RWPE1 (cell line): ENCODE data around the gene DUSP14.

Experiments
- CTCF ChIA-PET: fragments of 350-600 bp; sonication (Branson Sonifier 250); formaldehyde crosslinking; extraction: SDS; loops from one replicate; lab custom pipeline; 2021; lab: Yijun Ruan, JAX
- POLR2A ChIA-PET: fragments of 400-600 bp; formaldehyde crosslinking; extraction: SDS; loops from one replicate; lab custom pipeline; 2020; ENCODE audit warnings: antibody characterized with exemption; ENCODE audit not compliant: low non-redundant PET; lab: Yijun Ruan, JAX
- DNase-seq: peaks from one replicate; pipeline ENCODE4 v3.0.0; 2012; ENCODE audit warnings: low spot score
- H3K27ac ChIP-seq: fragments of 450-650 bp; 2 replicates; pipeline ENCODE4 v1.5.1; 2017
- CTCF ChIP-seq: fragments of 450-650 bp; conservative IDR thresholded peaks from 2 replicates; pipeline ENCODE4 v1.5.1; 2017; ENCODE audit warnings: low read depth, mild to moderate bottlenecking

Gene DUSP14

GRCh38 chr17:37530420-37530819, 40.7 kb downstream of the DUSP14 start:
- no peak for TF ChIP-seq CTCF
- POLR2A ChIA-PET, result no interaction called here
- CTCF ChIA-PET, result interaction anchor here (0.7 kb wide), 1 partner anchor 965 kb away, joined by 3 read pairs; no protein-coding TSS in a partner anchor
- no peak overlapping the region for H3K27ac ChIP-seq
- DNase-seq, result no peak

GRCh38 chr17:37532756-37533155, 43.1 kb downstream of the DUSP14 start:
- ChIA-PET CTCF (interaction anchor here (0.7 kb wide), 1 partner anchor 88 kb away, joined by 3 read pairs; no protein-coding TSS in a partner anchor), POLR2A (no interaction called here)
- no peak for TF ChIP-seq CTCF
- H3K27ac ChIP-seq, result no peak overlapping the region
- DNase-seq, result no peak

GRCh38 chr17:37535906-37536305, 46.2 kb downstream of the DUSP14 start:
- ChIA-PET CTCF (interaction anchor here (1.2 to 1.3 kb wide), 2 partner anchors 9 to 28 kb away, joined by 3 to 5 read pairs; no protein-coding TSS in a partner anchor), POLR2A (no interaction called here)
- no peak overlapping the region for H3K27ac ChIP-seq
- no peak for DNase-seq
- no peak for TF ChIP-seq CTCF

- TF ChIP-seq CTCF, result no peak
- no peak for DNase-seq
- H3K27ac ChIP-seq, result no peak overlapping the region
- POLR2A ChIA-PET, result no interaction called here
- CTCF ChIA-PET, result no interaction called here
These were observed 49.4 kb downstream of the DUSP14 start for GRCh38 chr17:37538981-37539659.

- H3K27ac ChIP-seq, result peak overlapping the region; percentile 59
- POLR2A ChIA-PET, result no interaction called here
- CTCF ChIA-PET, result interaction anchor here (1.3 kb wide), 1 partner anchor 14 kb away, joined by 4 read pairs; no protein-coding TSS in a partner anchor
- peak; percentile 15 for DNase-seq
- no peak for TF ChIP-seq CTCF
These were observed 52.4 kb downstream of the DUSP14 start for GRCh38 chr17:37541880-37542660.

GRCh38 chr17:37543637-37544052, 54.0 kb downstream of the DUSP14 start:
- POLR2A ChIA-PET, result no interaction called here
- CTCF ChIA-PET, result no interaction called here
- TF ChIP-seq CTCF, result no peak
- no peak overlapping the region for H3K27ac ChIP-seq
- DNase-seq, result no peak
